Tibial artery (tissue), 4 donors: Measurements from ENCODE around the gene PACSIN1.

Experiments used
- DNase-seq, 2 donors: peaks; one replicate each; pipeline ENCODE4 v3.0.0-alpha.2; 2019
- H3K27ac ChIP-seq, 2 donors: fragments of 200-600 bp; sonication (generic) in 1 of 2; 1 replicate in 1 of 2; 2 replicates in 1 of 2; pipeline ENCODE4 v1.5.1; 2018 to 2019; ENCODE audit warnings: mild to moderate bottlenecking in 1 of 2
- H3K27me3 ChIP-seq, 2 donors: fragments of 200-600 bp; sonication (generic) in 1 of 2; one replicate each; pipeline versions ENCODE4 v1.5.1 to v1.6.0; 2016 to 2019
- H3K36me3 ChIP-seq, 3 donors: fragments of 200-600 bp; sonication (generic) in 2 of 3; one replicate each; pipeline ENCODE4 v1.5.1; 2016 to 2019; ENCODE audit warnings: mild to moderate bottlenecking in 2 of 3
- H3K4me1 ChIP-seq, 4 donors: fragments of 200-600 bp; sonication (generic) in 2 of 4; 1 replicate in 3 of 4; 2 replicates in 1 of 4; pipeline ENCODE4 v1.5.1; 2016 to 2019
- H3K4me3 ChIP-seq, 2 donors: fragments of 200-600 bp; sonication (generic) in 1 of 2; 1 replicate in 1 of 2; 2 replicates in 1 of 2; pipeline ENCODE4 v1.5.1; 2018 to 2019; ENCODE audit warnings: mild to moderate bottlenecking in 2 of 2
- H3K9me3 ChIP-seq, 3 donors: fragments of 200-600 bp; sonication (generic) in 1 of 3; one replicate each; pipeline ENCODE4 v1.5.1; 2016 to 2019
- intact Hi-C: fragments of 100-400 bp; cut with DNase I; formaldehyde crosslinking; loops from one replicate; pipeline ENCODE4 v1.15.0; 2023; ENCODE audit warnings: low total_unique reads
- TF ChIP-seq, protein P1 (sequence below), 2 experiments: fragments of 200-600 bp in 1 of 2; fragments of 450-650 bp in 1 of 2; IDR thresholded peaks; one replicate each; pipeline ENCODE4 v1.5.1; 2017 to 2019; ENCODE audit warnings: antibody characterized with exemption in 2 of 2, mild to moderate bottlenecking in 1 of 2, moderate library complexity in 1 of 2

Gene PACSIN1

DNA sequence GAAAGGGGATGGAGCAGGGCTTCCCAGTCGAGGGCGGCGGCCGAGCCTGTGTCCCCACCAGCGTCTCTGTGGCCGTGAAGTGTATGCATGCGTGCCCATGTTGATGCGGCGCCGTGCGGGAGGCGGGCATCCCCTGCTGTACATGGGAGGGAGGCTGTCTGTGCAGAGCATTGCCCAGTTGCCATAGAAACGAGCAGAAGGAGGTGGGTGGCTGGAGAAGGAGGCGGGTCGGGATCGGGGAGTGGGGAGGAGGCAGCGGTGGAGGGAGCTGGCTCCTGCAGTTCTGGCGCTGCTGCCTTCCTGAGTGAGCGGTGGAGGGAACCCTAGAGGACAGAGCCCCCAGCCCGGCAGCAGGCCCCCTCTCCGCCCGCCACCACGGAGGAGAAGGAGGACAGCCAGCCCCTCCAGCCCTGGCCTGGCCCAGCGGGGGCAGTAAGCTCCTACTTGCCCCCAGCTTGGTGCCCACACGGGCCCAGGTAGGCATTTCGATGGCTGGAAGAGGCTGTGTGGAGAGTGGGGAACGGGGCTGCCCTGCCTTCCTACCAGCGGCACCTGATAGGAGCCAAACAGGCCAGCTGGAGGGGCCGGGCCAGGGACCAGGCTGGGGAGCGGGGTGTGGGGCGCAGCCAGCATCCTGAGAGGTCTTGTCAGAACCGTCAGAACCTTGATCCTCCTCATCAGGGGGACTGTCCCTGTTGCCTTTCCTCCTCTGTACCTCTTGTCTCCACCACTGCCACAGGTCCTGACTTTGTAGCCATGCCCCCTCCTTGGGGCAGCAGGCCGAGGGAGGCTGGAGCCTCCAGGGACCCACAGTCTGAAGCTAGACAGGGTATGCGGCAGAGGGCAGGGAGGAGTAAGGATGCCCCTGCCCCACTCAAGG lies 49.0 kb downstream of the PACSIN1 start:
- intact Hi-C loops: no loop called here
- H3K27ac ChIP-seq: no peak overlapping the region

DNA sequence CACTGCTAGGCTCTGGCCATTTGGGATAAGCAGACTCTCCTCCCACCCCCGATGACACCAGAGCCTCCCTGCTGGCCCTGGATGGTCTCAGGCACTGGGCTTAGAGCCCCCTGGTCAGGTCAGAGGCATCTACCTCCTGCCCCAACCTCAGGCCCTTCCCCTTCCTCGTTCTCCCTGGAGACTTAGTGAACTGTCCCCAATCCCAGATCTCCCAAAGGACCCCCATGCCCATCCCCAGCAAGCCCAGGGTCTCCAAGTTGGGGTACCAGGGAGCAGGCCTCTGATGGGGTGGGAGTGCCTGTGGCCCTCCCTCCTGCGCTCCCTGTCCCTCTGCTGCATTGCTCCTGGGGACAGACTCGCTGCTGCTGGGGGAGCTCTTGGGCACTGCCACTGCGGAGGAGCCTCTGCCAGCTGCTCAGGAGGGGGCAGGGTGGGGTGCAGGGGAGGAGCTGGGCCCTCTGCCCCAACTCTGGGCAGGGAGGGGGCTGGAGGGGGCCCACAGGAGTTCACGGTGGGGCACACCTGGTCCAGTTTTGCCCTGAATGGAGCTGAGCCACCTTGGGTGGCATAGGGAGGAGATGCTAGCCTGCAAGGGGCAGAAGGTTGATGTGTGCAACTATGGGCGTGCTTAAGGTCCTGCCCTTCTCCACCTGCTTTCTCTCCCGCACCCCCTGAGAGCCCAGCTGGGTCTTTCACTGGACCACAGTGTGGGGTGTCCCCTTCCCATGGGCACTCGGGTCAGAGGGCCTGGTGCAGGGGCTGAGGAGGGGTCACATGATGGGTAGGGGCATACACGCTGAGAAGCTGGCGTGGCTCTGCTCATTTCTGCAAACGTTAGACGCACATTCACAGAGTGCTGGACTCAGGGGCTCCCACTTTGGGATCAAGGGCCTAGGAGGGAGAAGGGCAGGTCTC lies 49.9 kb downstream of the PACSIN1 start:
- TF ChIP-seq, protein P1, sequence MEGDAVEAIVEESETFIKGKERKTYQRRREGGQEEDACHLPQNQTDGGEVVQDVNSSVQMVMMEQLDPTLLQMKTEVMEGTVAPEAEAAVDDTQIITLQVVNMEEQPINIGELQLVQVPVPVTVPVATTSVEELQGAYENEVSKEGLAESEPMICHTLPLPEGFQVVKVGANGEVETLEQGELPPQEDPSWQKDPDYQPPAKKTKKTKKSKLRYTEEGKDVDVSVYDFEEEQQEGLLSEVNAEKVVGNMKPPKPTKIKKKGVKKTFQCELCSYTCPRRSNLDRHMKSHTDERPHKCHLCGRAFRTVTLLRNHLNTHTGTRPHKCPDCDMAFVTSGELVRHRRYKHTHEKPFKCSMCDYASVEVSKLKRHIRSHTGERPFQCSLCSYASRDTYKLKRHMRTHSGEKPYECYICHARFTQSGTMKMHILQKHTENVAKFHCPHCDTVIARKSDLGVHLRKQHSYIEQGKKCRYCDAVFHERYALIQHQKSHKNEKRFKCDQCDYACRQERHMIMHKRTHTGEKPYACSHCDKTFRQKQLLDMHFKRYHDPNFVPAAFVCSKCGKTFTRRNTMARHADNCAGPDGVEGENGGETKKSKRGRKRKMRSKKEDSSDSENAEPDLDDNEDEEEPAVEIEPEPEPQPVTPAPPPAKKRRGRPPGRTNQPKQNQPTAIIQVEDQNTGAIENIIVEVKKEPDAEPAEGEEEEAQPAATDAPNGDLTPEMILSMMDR (IDR thresholded peaks at IDR 0.05): no peak
- H3K36me3 ChIP-seq: no peaks in the 10 kb centered on the region
- peaks cover 0 to 51% of the 10 kb centered on the region in 2 donors for H3K27me3 ChIP-seq
- H3K4me1 ChIP-seq: peaks cover 0 to 7% (median 4%) of the 10 kb centered on the region in 4 donors
- H3K9me3 ChIP-seq: no peaks in the 10 kb centered on the region
- H3K4me3 ChIP-seq: no peak overlapping the region
- intact Hi-C loops: no loop called here
- DNase-seq: no peak
- H3K27ac ChIP-seq: no peak overlapping the region

More for the DNA sequence above, 49.0 kb downstream of the PACSIN1 start:
- no peaks in the 10 kb centered on the region for H3K36me3 ChIP-seq
- no peak for DNase-seq
- H3K4me3 ChIP-seq: no peak overlapping the region
- peaks cover 0 to 51% of the 10 kb centered on the region in 2 donors for H3K27me3 ChIP-seq
- TF ChIP-seq, protein P1 (IDR thresholded peaks at IDR 0.05): no peak
- no peaks in the 10 kb centered on the region for H3K9me3 ChIP-seq
- H3K4me1 ChIP-seq: peaks cover 0 to 7% (median 4%) of the 10 kb centered on the region in 4 donors

DNA sequence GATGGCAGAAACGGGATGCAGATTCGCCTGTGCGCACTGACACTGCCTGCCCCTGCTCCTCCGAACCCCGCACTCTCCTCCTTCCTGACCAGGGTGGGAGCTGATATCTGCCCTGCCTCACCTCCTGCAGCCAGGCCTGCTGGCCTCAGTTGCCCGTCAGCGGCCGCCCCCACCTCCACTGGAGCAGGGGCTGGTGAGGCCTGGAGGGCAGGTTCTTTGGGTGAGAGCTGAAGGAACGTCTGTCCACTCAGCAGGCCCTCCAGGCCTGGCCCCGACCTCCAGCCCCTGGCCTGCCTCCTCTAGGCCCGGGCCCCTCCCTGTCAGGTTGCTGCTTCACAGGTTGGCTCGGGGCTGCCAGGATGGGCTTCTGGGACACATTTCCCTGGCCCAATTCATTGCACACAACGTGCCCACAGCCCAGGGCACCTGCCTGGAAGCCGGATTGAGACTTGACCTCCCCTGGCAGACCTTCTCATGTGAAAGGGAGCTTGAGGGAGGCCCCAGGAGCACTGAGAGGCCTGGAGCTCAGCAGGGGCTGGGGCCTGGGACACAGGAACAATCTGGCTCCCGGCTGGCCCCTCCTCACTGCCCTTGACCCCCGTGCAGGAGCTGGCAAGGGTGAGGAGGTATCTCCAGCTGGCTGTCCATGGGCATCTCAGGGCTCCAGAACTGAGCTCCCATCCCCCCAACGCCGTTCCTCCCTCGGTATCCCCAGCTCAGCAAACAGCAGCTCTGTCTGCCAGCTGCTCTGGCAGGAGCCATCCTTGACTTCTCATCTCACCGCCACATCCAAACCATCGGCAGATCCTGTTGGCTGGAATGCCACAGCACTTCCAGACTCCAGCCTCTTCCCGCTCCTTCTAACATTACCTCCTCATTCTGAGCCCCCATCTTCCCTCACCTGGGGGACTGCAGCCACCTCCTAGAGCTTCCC lies 50.8 kb downstream of the PACSIN1 start:
- no peak for DNase-seq
- H3K9me3 ChIP-seq: no peaks in the 10 kb centered on the region
- TF ChIP-seq, protein P1 (IDR thresholded peaks at IDR 0.05): no peak
- intact Hi-C loops: no loop called here
- H3K27ac ChIP-seq: no peak overlapping the region
- H3K4me3 ChIP-seq: no peak overlapping the region
- H3K36me3 ChIP-seq: no peaks in the 10 kb centered on the region
- H3K27me3 ChIP-seq: peaks cover 0 to 51% of the 10 kb centered on the region in 2 donors
- H3K4me1 ChIP-seq: peaks cover 0 to 7% (median 4%) of the 10 kb centered on the region in 4 donors

DNA sequence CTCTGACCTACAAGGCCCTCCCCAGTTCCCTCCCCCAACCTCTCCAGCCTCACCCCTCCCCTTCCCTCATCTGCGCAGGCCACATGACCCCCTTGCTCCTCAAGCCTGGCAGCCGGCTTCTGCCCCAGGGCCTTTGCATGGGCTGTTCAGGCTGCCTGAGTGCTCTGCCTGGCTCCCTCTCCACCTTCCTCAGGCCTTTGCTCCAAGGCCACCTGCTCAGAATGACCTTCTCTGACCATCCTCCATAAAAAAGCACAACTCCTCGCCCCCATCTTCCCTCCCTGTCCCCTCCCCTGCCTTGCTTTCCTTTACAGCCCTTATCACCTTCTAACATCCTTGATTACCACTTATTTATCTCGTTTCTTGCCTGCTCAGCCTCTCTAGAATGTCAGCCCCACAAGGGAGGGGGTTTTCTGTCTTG lies 51.6 kb downstream of the PACSIN1 start:
- no peaks in the 10 kb centered on the region for H3K36me3 ChIP-seq
- no peak overlapping the region for H3K27ac ChIP-seq
- intact Hi-C loops: no loop called here
- H3K4me1 ChIP-seq: peaks cover 0 to 7% (median 4%) of the 10 kb centered on the region in 4 donors
- no peaks in the 10 kb centered on the region for H3K9me3 ChIP-seq
- TF ChIP-seq, protein P1 (IDR thresholded peaks at IDR 0.05): no peak
- H3K4me3 ChIP-seq: no peak overlapping the region
- H3K27me3 ChIP-seq: peaks cover 0 to 47% of the 10 kb centered on the region in 2 donors
- no peak for DNase-seq

DNA sequence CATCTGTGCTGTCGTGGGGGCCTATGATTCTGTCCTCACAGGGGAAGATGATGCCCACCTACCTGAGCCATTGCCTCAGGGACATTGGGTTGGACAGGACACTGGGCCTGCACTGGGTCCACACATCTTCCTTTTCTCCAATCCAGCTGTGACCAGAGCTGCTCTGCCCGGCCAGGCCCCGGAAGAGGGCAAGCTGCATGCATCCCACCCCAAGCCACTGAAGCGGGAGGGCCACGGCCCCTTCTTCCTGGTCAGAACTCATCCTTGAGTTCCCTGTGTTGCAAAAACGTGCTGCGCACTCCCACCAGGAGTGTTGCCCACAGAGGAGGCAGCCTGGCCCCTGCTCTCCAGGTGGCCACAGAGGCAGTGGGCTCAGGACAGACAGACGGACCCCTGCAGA lies 52.1 kb downstream of the PACSIN1 start:
- Histone ChIP-seq H3K4me3 (no peak overlapping the region), H3K27ac (no peak overlapping the region), H3K27me3 (peaks cover 0 to 47% of the 10 kb centered on the region in 2 donors), H3K4me1 (peaks cover 0 to 7% (median 4%) of the 10 kb centered on the region in 4 donors), H3K36me3 (no peaks in the 10 kb centered on the region), H3K9me3 (no peaks in the 10 kb centered on the region)
- TF ChIP-seq, protein P1 (IDR thresholded peaks at IDR 0.05): no peak
- intact Hi-C loops: no loop called here
- DNase-seq: no peak
